ENCODE results near the gene ACSS2.

DNA sequence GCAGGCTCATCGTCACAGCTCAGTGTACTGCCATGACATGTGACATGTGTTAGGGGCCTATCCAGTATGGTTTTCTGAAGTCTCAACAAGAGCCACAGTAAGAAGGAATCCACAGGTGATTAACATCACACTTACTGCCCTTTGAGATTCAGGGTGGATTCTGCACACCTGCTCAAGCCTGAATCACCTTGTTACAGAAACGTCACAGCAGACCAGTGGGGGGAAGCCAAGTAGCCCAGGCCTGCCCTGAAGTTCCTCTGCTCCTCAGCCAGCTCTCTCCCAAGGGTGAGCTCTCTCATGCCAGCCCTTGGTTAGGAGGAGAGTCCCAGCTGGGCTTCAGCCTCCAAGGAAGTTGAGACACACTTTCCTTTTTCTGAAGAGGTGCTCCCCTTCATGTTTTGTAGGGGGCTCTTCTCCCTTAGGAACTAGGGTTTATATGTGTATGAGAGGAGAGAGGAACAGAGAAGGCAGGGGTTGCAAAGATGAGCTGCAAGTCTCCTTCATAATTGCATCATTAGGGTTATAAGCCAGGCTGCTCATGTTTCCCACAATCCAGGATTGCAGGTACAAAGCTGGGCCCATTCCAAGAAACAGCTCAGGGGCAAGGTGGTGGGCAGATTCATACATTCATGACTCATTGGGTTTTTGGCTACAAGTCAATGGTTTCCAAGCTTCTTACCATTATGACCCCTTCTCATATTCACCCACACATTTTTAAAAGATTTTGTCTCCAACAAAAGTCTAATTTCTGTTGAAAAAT lies 67.6 kb downstream of the ACSS2 start:
- no peak for TF ChIP-seq ZNF384 (IDR thresholded peaks at IDR 0.05)
- TF ChIP-seq LEF1 (IDR thresholded peaks at IDR 0.05; ENCODE audit: borderline replicate concordance) = no peak
- no peak for TF ChIP-seq L3MBTL2 (conservative IDR thresholded peaks at IDR 0.05)
- no peak for TF ChIP-seq SUZ12 (IDR thresholded peaks at IDR 0.05)
- TF ChIP-seq FOXK2 (IDR thresholded peaks at IDR 0.05) = no peak
- no peak for TF ChIP-seq SP1 (IDR thresholded peaks at IDR 0.05)
- TF ChIP-seq ARNT (IDR thresholded peaks at IDR 0.05) = no peak
- no peak for TF ChIP-seq FOXM1 (IDR thresholded peaks at IDR 0.05; ENCODE audit: borderline replicate concordance)

All from HEK293T (cell line).